ENCODE data around the gene NDST1.

DNA sequence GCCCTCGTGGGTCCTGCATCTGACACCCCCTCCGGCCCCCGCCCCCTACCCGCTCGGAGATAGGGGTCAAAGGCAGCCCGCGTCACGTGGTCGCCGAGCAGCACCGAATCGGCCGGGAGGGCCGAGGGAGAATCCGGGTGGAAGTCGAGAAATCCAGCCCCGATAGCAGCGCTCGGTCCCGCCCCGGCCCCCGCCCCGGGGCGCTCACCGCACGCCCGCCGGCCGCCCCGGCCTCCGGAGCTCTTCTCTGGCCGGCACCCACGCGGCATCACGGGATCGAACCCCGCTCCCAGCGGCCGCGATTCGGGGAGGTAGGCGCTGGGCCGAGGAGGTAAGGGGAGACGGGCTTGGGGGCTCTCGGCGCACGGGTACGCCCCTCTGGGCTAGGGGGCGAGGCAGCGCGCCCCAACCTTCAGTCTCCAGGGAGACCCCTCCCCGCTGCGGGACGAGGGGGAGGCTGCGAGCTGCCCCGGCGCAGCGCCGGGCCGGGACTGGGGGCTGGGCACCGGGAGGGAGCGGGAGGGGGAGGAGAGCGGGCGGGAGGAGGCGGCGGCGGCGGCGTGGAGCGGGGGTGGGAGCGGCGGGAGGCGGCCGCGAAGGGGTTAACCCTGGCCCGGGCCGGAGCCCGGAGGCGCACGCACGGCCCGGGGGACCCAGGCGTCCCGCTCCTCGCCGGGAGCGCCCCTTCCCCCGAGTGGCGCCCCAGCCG is 22.1 kb upstream of the NDST1 start:
- TF ChIP-seq, protein P1, sequence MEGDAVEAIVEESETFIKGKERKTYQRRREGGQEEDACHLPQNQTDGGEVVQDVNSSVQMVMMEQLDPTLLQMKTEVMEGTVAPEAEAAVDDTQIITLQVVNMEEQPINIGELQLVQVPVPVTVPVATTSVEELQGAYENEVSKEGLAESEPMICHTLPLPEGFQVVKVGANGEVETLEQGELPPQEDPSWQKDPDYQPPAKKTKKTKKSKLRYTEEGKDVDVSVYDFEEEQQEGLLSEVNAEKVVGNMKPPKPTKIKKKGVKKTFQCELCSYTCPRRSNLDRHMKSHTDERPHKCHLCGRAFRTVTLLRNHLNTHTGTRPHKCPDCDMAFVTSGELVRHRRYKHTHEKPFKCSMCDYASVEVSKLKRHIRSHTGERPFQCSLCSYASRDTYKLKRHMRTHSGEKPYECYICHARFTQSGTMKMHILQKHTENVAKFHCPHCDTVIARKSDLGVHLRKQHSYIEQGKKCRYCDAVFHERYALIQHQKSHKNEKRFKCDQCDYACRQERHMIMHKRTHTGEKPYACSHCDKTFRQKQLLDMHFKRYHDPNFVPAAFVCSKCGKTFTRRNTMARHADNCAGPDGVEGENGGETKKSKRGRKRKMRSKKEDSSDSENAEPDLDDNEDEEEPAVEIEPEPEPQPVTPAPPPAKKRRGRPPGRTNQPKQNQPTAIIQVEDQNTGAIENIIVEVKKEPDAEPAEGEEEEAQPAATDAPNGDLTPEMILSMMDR (optimal IDR thresholded peaks at IDR 0.05 in 1 of 3, IDR thresholded peaks at IDR 0.05 in 1 of 3, conservative IDR thresholded peaks at IDR 0.05 in 1 of 3; ENCODE audit: extremely low read depth in 1 of 3, insufficient read depth in 2 of 3, low read length in 3 of 3): no peak
- no peak for TF ChIP-seq EZH2 (IDR thresholded peaks at IDR 0.05; ENCODE audit: low read length)
